CD4-positive, alpha-beta T cell treated with Interleukin-1 beta for 1 hour (primary cell): Measurements from ENCODE around the gene CASZ1.

ENCODE experiments used
- DNase-seq, 2 donors: peaks; one replicate each; pipeline ENCODE4 v3.0.0-alpha.2; 2020 to 2022

The CASZ1 gene

GRCh38 chr1:10744654-10745238 is 51.7 kb downstream of the CASZ1 start:
- DNase-seq: no peak

- no peak for DNase-seq
These were observed 52.4 kb downstream of the CASZ1 start for GRCh38 chr1:10744029-10744428.

GRCh38 chr1:10741696-10742095 is 54.8 kb downstream of the CASZ1 start:
- DNase-seq: no peak

GRCh38 chr1:10740123-10740522 is 56.3 kb downstream of the CASZ1 start:
- no peak for DNase-seq

GRCh38 chr1:10739589-10739988 is 56.9 kb downstream of the CASZ1 start:
- no peak for DNase-seq

- DNase-seq: no peak
These were observed 58.1 kb downstream of the CASZ1 start for GRCh38 chr1:10738061-10739058.

- DNase-seq: no peak
These were observed 58.8 kb downstream of the CASZ1 start for GRCh38 chr1:10737651-10738050.

- no peak for DNase-seq
These were observed 59.5 kb downstream of the CASZ1 start for GRCh38 chr1:10736634-10737586.

GRCh38 chr1:10735563-10736305 is 60.7 kb downstream of the CASZ1 start:
- DNase-seq: no peak

- DNase-seq: no peak
These were observed 61.4 kb downstream of the CASZ1 start for GRCh38 chr1:10734962-10735544.

- no peak for DNase-seq
These were observed 62.1 kb downstream of the CASZ1 start for GRCh38 chr1:10734375-10734774.

- DNase-seq: no peak
These were observed 62.7 kb downstream of the CASZ1 start for GRCh38 chr1:10733474-10734366.

- no peak for DNase-seq
These were observed 65.5 kb downstream of the CASZ1 start for GRCh38 chr1:10730985-10731384.

GRCh38 chr1:10728595-10729410 is 67.6 kb downstream of the CASZ1 start:
- DNase-seq: no peak

- no peak for DNase-seq
These were observed 68.7 kb downstream of the CASZ1 start for GRCh38 chr1:10727751-10728232.

GRCh38 chr1:10726355-10726754 is 70.1 kb downstream of the CASZ1 start:
- DNase-seq: no peak

GRCh38 chr1:10724948-10725847 is 71.2 kb downstream of the CASZ1 start:
- no peak for DNase-seq

- DNase-seq: no peak
These were observed 71.9 kb downstream of the CASZ1 start for GRCh38 chr1:10724511-10724910.

GRCh38 chr1:10724052-10724494 is 72.4 kb downstream of the CASZ1 start:
- DNase-seq: no peak
